Sigmoid colon (tissue), 3 donors: Measurements from ENCODE around the gene HLA-F.

Experiments
- POLR2A ChIP-seq, 2 donors: fragments of 450-650 bp; IDR thresholded peaks; one replicate each; pipeline ENCODE4 v1.6.1; 2016; ENCODE audit warnings: antibody characterized with exemption in 2 of 2, mild to moderate bottlenecking in 2 of 2, moderate library complexity in 2 of 2
- TF ChIP-seq, protein P1 (sequence below), 4 experiments: fragments of 450-650 bp in 3 of 4; fragments of 200-600 bp in 1 of 4; IDR thresholded peaks; one replicate each; pipeline ENCODE4 v1.5.1; 2016 to 2019; ENCODE audit warnings: antibody characterized with exemption in 4 of 4, mild to moderate bottlenecking in 3 of 4, moderate library complexity in 2 of 4

GRCh38 chr6:29678114-29678513 is 45.1 kb upstream of the HLA-F start:
- TF ChIP-seq, protein P1, sequence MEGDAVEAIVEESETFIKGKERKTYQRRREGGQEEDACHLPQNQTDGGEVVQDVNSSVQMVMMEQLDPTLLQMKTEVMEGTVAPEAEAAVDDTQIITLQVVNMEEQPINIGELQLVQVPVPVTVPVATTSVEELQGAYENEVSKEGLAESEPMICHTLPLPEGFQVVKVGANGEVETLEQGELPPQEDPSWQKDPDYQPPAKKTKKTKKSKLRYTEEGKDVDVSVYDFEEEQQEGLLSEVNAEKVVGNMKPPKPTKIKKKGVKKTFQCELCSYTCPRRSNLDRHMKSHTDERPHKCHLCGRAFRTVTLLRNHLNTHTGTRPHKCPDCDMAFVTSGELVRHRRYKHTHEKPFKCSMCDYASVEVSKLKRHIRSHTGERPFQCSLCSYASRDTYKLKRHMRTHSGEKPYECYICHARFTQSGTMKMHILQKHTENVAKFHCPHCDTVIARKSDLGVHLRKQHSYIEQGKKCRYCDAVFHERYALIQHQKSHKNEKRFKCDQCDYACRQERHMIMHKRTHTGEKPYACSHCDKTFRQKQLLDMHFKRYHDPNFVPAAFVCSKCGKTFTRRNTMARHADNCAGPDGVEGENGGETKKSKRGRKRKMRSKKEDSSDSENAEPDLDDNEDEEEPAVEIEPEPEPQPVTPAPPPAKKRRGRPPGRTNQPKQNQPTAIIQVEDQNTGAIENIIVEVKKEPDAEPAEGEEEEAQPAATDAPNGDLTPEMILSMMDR (IDR thresholded peaks at IDR 0.05): no peak
- TF ChIP-seq POLR2A (IDR thresholded peaks at IDR 0.05): no peak
